Endothelial cell of umbilical vein (primary cell): Measurements from ENCODE around the gene TMOD4. TPM values are rescaled to one million over a fixed set of nuclear protein-coding genes. Genes with fewer than 3 reads are reported as not detected.

Experiments
- BruUV-seq: library from RNA; stranded (reverse); fragments of 400-500 nt; replicated peaks from 2 replicates; lab custom pipeline; 2021; lab: Mats Ljungman, UMichigan
- CTCF ChIA-PET: fragments of 300-600, 350-600 bp; sonication (Branson Sonifier 250); formaldehyde crosslinking; loops from one replicate; lab custom pipeline; 2021; ENCODE audit warnings: antibody characterized with exemption, inconsistent platforms; lab: Charles Lee
- POLR2A ChIA-PET: fragments of 300-600, 350-600 bp; sonication (Branson Sonifier 250); formaldehyde crosslinking; loops from one replicate; lab custom pipeline; 2021; ENCODE audit warnings: antibody characterized with exemption, inconsistent platforms; lab: Charles Lee
- DNase-seq: peaks from one replicate; pipeline ENCODE4 v3.0.0-alpha.2; 2011; ENCODE audit warnings: low read depth, low spot score
- FAIRE-seq: peaks from 2 replicates; lab custom pipeline; 2011; peaks lifted over from hg19 to GRCh38; lab: Jason Lieb, UNC
- H2AFZ ChIP-seq: 2 replicates; pipeline ENCODE4 v1.6.0; 2012; ENCODE audit warnings: low read depth, low read length, control low read depth, inconsistent platforms
- H3K27ac ChIP-seq: 2 replicates; pipeline ENCODE4 v1.5.1; 2011; ENCODE audit warnings: low read depth, mild to moderate bottlenecking, control low read depth, low read length, moderate library complexity; ENCODE audit not compliant: insufficient read depth
- H3K27me3 ChIP-seq, 2 experiments: 2 replicates each; pipeline versions ENCODE4 v1.6.0 to v1.6.1; 2011; ENCODE audit warnings: low read length in 2 of 2, mixed read lengths in 1 of 2; ENCODE audit not compliant: control insufficient read depth in 2 of 2, insufficient read depth in 2 of 2
- H3K36me3 ChIP-seq, 2 experiments: 2 replicates in 1 of 2; 3 replicates in 1 of 2; pipeline ENCODE4 v1.5.1; 2011; ENCODE audit warnings: low read length in 2 of 2, mild to moderate bottlenecking in 1 of 2, moderate library complexity in 1 of 2; ENCODE audit not compliant: control insufficient read depth in 2 of 2, insufficient read depth in 2 of 2; ENCODE audit errors: extremely low read depth in 1 of 2
- H3K4me1 ChIP-seq: 3 replicates; pipeline ENCODE4 v1.5.1; 2011; ENCODE audit warnings: mild to moderate bottlenecking, low read length; ENCODE audit not compliant: control insufficient read depth, insufficient read depth; ENCODE audit errors: extremely low read depth
- H3K4me2 ChIP-seq: 2 replicates; pipeline ENCODE4 v1.6.1; 2011; ENCODE audit warnings: low read length, control low read depth, mixed read lengths; ENCODE audit not compliant: insufficient read depth
- H3K4me3 ChIP-seq, 3 experiments: fragments of 200-600 bp in 1 of 3; sonication (generic), shearing (Covaris generic) in 1 of 3; replicated peaks in 1 of 3; 2 replicates each; pipeline ENCODE4 v1.5.1; 2011 to 2016; ENCODE audit warnings: control low read depth in 3 of 3, low read length in 3 of 3, mild to moderate bottlenecking in 2 of 3, inconsistent platforms in 1 of 3, low read depth in 1 of 3, moderate library complexity in 1 of 3; ENCODE audit not compliant: insufficient read depth in 1 of 3
- H3K79me2 ChIP-seq: 2 replicates; pipeline ENCODE4 v1.6.0; 2012; ENCODE audit warnings: low read length, inconsistent platforms; ENCODE audit not compliant: control insufficient read depth, insufficient read depth
- H3K9ac ChIP-seq: replicated peaks from 2 replicates; pipeline ENCODE3; 2011; ENCODE audit warnings: low read length, control low read depth; ENCODE audit not compliant: insufficient read depth; ENCODE audit errors: extremely low read depth
- H3K9me1 ChIP-seq: replicated peaks from 3 replicates; pipeline ENCODE4 v1.6.0; 2011; ENCODE audit warnings: mild to moderate bottlenecking, low read length; ENCODE audit not compliant: control insufficient read depth, insufficient read depth; ENCODE audit errors: extremely low read depth
- H3K9me3 ChIP-seq: replicated peaks from 2 replicates; pipeline ENCODE4 v1.5.1; 2012; ENCODE audit warnings: low read length, inconsistent platforms; ENCODE audit not compliant: control insufficient read depth, insufficient read depth
- H4K20me1 ChIP-seq: replicated peaks from 2 replicates; pipeline ENCODE3; 2011; ENCODE audit warnings: mild to moderate bottlenecking, low read length; ENCODE audit not compliant: control insufficient read depth, insufficient read depth; ENCODE audit errors: extremely low read depth
- CTCF ChIP-seq, 2 donors: IDR thresholded peaks; 1 replicate in 1 of 2; 2 replicates in 1 of 2; pipeline ENCODE4 v1.5.1; 2011; ENCODE audit warnings: low read length in 2 of 2, mild to moderate bottlenecking in 2 of 2, moderate library complexity in 2 of 2, control low read depth in 1 of 2, inconsistent platforms in 1 of 2, low read depth in 1 of 2; ENCODE audit not compliant: insufficient read depth in 1 of 2; ENCODE audit errors: extremely low read depth in 1 of 2
- EZH2 ChIP-seq: IDR thresholded peaks from 2 replicates; pipeline ENCODE4 v1.6.1; 2012; ENCODE audit warnings: borderline replicate concordance, low read depth, mild to moderate bottlenecking, moderate library complexity, low read length, inconsistent platforms; ENCODE audit not compliant: severe bottlenecking
- FOS ChIP-seq: IDR thresholded peaks from 2 replicates; pipeline ENCODE4 v1.6.1; 2011; ENCODE audit warnings: mild to moderate bottlenecking, low read length, moderate library complexity, borderline replicate concordance; ENCODE audit not compliant: insufficient read depth
- GATA2 ChIP-seq: IDR thresholded peaks from 2 replicates; pipeline ENCODE4 v1.7.0; 2011; ENCODE audit warnings: low read depth, mild to moderate bottlenecking, moderate library complexity, mixed read lengths, low read length; ENCODE audit not compliant: insufficient read length, insufficient read depth
- JUN ChIP-seq: IDR thresholded peaks from 2 replicates; pipeline ENCODE4 v1.6.1; 2011; ENCODE audit warnings: borderline replicate concordance, low read depth; ENCODE audit not compliant: insufficient read length, insufficient read depth
- MAX ChIP-seq: IDR thresholded peaks from 2 replicates; pipeline ENCODE4 v1.6.1; 2011; ENCODE audit not compliant: insufficient read depth, insufficient read length
- MYC ChIP-seq: IDR thresholded peaks from one replicate; pipeline ENCODE4 v1.6.1; 2011; ENCODE audit warnings: mild to moderate bottlenecking, low read depth, low read length
- POLR2A ChIP-seq: IDR thresholded peaks from 2 replicates; pipeline ENCODE4 v1.6.1; 2012; ENCODE audit warnings: low read depth, mild to moderate bottlenecking, control low read depth, low read length
- POLR2AphosphoS5 ChIP-seq: IDR thresholded peaks from 2 replicates; pipeline ENCODE4 v1.6.1; 2012; ENCODE audit warnings: low read depth, mild to moderate bottlenecking, control low read depth, low read length, moderate library complexity; ENCODE audit not compliant: insufficient read depth
- dilution Hi-C: fragments of 300-500 bp; cut with MboI; formaldehyde crosslinking; loops from one replicate; pipeline ENCODE4 v1.15.0; 2019; ENCODE audit warnings: low sequenced_read_pairs; ENCODE audit not compliant: extremely low pct_ligation_motif_present
- intact Hi-C: fragments of 100-400 bp; cut with micrococcal nuclease; formaldehyde crosslinking; loops from one replicate; pipeline ENCODE4 v1.10.0; 2022
- polyA plus RNA-seq, 4 experiments: library from polyadenylated mRNA; depleted of rRNA in 3 of 4; stranded (reverse) in 3 of 4; unstranded in 1 of 4; fragments of >200 nt; gene quantifications; 2 replicates each; pipeline versions ENCODE4 v1.2.1 to v1.2.3, GENCODE V29; 2011 to 2012; ENCODE audit warnings: missing spikeins in 1 of 4
- total RNA-seq: library from RNA; stranded (reverse); gene quantifications from 2 replicates; pipeline ENCODE4 v1.2.3, GENCODE V29; 2021

TMOD4 gene
- total and polyA plus RNA-seq, 2 donors (not counting 3 experiments of a cell fraction or from before 2014, with no cell fraction given), result 0.22 to 1.4 TPM

GRCh38 chr1:151143986-151144385, 31.8 kb downstream of the TMOD4 start:
- CTCF ChIA-PET, result interaction anchor here (0.8 to 3.2 kb wide), 3 partner anchors 13 to 85 kb away, joined by 4 to 30 read pairs (median 4); partner anchors contain the start of gene CDC42SE1
- Histone ChIP-seq H3K4me2 (no peak overlapping the region), H3K27ac (no peak overlapping the region), H3K4me3 (peak overlapping the region in 1 of 3 experiments; percentile 49), H3K9ac (no peak overlapping the region), H3K4me1 (peaks cover 29% of the 10 kb centered on the region), H2AFZ (no peak overlapping the region), H3K9me1 (no peaks in the 10 kb centered on the region), H3K9me3 (no peaks in the 10 kb centered on the region), H3K27me3 (no peaks in the 10 kb centered on the region), H3K36me3 (peaks cover 0 to 19% of the 10 kb centered on the region in 2 experiments), H4K20me1 (no peaks in the 10 kb centered on the region), H3K79me2 (no peaks in the 10 kb centered on the region)
- dilution Hi-C loops, result no loop called here
- TF ChIP-seq POLR2AphosphoS5 (no peak), FOS (no peak), MYC (no peak), EZH2 (no peak), MAX (no peak), GATA2 (no peak), POLR2A (no peak)
- POLR2A ChIA-PET, result interaction anchor here (1.0 kb wide), 1 partner anchor 13 kb away, joined by 4 read pairs; no protein-coding TSS in a partner anchor
- intact Hi-C loops, result loop anchor here (1.0 kb wide), 1 partner anchor 10 kb away; no protein-coding TSS in a partner anchor
- FAIRE-seq (no peak), DNase-seq (no peak)
- no TSS peak for BruUV-seq

GRCh38 chr1:151143057-151143435, 32.7 kb downstream of the TMOD4 start:
- DNase-seq (no peak), FAIRE-seq (no peak)
- H3K27me3 ChIP-seq, result no peaks in the 10 kb centered on the region
- no peaks in the 10 kb centered on the region for H3K9me3 ChIP-seq
- H3K9ac ChIP-seq, result no peak overlapping the region
- H3K4me2 ChIP-seq, result no peak overlapping the region
- H4K20me1 ChIP-seq, result no peaks in the 10 kb centered on the region
- H3K79me2 ChIP-seq, result no peaks in the 10 kb centered on the region
- no TSS peak for BruUV-seq
- intact Hi-C loops, result no loop called here
- no peak for TF ChIP-seq GATA2
- TF ChIP-seq MYC, result no peak
- TF ChIP-seq POLR2A, result no peak
- no peak for TF ChIP-seq POLR2AphosphoS5
- no peak for TF ChIP-seq MAX
- no peak for TF ChIP-seq EZH2
- no peak for TF ChIP-seq JUN
- TF ChIP-seq CTCF (IDR thresholded peaks at IDR 0.05; ENCODE audit: extremely low read depth in 1 of 2, insufficient read depth in 1 of 2, low read depth in 1 of 2, low read length in 2 of 2), result no peak
- H3K27ac ChIP-seq, result no peak overlapping the region
- peaks cover 29% of the 10 kb centered on the region for H3K4me1 ChIP-seq
- POLR2A ChIA-PET, result interaction anchor here (1.0 kb wide), 1 partner anchor 12 kb away, joined by 4 read pairs; no protein-coding TSS in a partner anchor
- CTCF ChIA-PET, result interaction anchor here (0.8 to 3.2 kb wide), 6 partner anchors 12 to 84 kb away, joined by 4 to 30 read pairs (median 6); partner anchors contain the start of gene CDC42SE1
- no peak overlapping the region for H3K4me3 ChIP-seq
- no peaks in the 10 kb centered on the region for H3K9me1 ChIP-seq
- peaks cover 2 to 26% of the 10 kb centered on the region in 2 experiments for H3K36me3 ChIP-seq
- no peak overlapping the region for H2AFZ ChIP-seq
- dilution Hi-C loops, result no loop called here
